K562 (cell line): ENCODE results near the gene DENND1A. TPM values are rescaled to one million over a fixed set of nuclear protein-coding genes. Genes with fewer than 3 reads are reported as not detected.

ENCODE experiments used
- ATAC-seq: fragments of 200-7000 bp; cut with Tn5 transposase; 3 replicates; pipeline ENCODE4 v1.9.1; 2020; ENCODE audit warnings: moderate library complexity
- BruUV-seq: library from RNA; stranded (reverse); fragments of 400-500 nt; replicated peaks from 2 replicates; lab custom pipeline; 2021; lab: Mats Ljungman, UMichigan
- CTCF ChIA-PET: fragments of 300-600 bp; formaldehyde crosslinking; extraction: SDS; loops from one replicate; lab custom pipeline; 2021; ENCODE audit warnings: low intra/inter-chr PET ratio; lab: Yijun Ruan, JAX
- POLR2A ChIA-PET: fragments of 300-600, 350-650 bp; sonication (Branson Sonifier 250); formaldehyde crosslinking; extraction: SDS; loops from one replicate; lab custom pipeline; 2021; ENCODE audit warnings: antibody characterized with exemption, inconsistent platforms; lab: Yijun Ruan, JAX
- DNase-seq, 4 experiments: peaks; one replicate each; pipeline versions ENCODE4 v3.0.0 to v3.0.0-alpha.2; 2011 to 2018; ENCODE audit warnings: low spot score in 3 of 4, mixed read lengths in 3 of 4; ENCODE audit errors: extremely low read depth in 1 of 4
- FAIRE-seq: peaks from 2 replicates; lab custom pipeline; 2011; peaks lifted over from hg19 to GRCh38; lab: Jason Lieb, UNC
- H2AFZ ChIP-seq: 2 replicates; pipeline ENCODE4 v1.6.0; 2011; ENCODE audit warnings: low read depth, low read length, control low read depth, inconsistent platforms
- H3K27ac ChIP-seq: fragments of 200-600 bp; 3 replicates; pipeline ENCODE4 v1.8.0; 2011; ENCODE audit warnings: low read depth, mild to moderate bottlenecking, control low read depth, inconsistent platforms, low read length, moderate library complexity, mixed read lengths; ENCODE audit errors: extremely low read depth
- H3K27me3 ChIP-seq, 2 experiments: fragments of 300-600 bp in 1 of 2; 2 replicates in 1 of 2; 3 replicates in 1 of 2; pipeline versions ENCODE4 v1.6.0 to v1.8.0; 2011; ENCODE audit warnings: inconsistent platforms in 2 of 2, low read length in 2 of 2, mild to moderate bottlenecking in 1 of 2, mixed read lengths in 1 of 2, moderate library complexity in 1 of 2; ENCODE audit not compliant: control insufficient read depth in 2 of 2, insufficient read depth in 2 of 2
- H3K36me3 ChIP-seq: fragments of 300-600 bp; 3 replicates; pipeline ENCODE4 v1.8.0; 2011; ENCODE audit warnings: mild to moderate bottlenecking, low read length, inconsistent platforms; ENCODE audit not compliant: control insufficient read depth, insufficient read depth
- H3K4me1 ChIP-seq, 2 experiments: fragments of 200-600 bp in 1 of 2; replicated peaks in 1 of 2; 2 replicates in 1 of 2; 3 replicates in 1 of 2; pipeline versions ENCODE4 v1.5.1 to v1.8.0; 2011; ENCODE audit warnings: inconsistent platforms in 2 of 2, low read length in 2 of 2, mild to moderate bottlenecking in 1 of 2, mixed read lengths in 1 of 2, moderate library complexity in 1 of 2; ENCODE audit not compliant: control insufficient read depth in 2 of 2, insufficient read depth in 2 of 2
- H3K4me2 ChIP-seq: 2 replicates; pipeline ENCODE4 v1.6.1; 2011; ENCODE audit warnings: low read length, control low read depth, inconsistent platforms, mixed read lengths; ENCODE audit not compliant: insufficient read depth
- H3K4me3 ChIP-seq: fragments of 200-600 bp; sonication (generic), shearing (Covaris generic); 2 replicates; pipeline ENCODE4 v1.5.1; 2016; ENCODE audit warnings: control low read depth, inconsistent platforms
- H3K79me2 ChIP-seq: fragments of 200-600 bp; 3 replicates; pipeline ENCODE4 v1.8.0; 2011; ENCODE audit warnings: low read length, inconsistent platforms; ENCODE audit not compliant: control insufficient read depth, insufficient read depth
- H3K9ac ChIP-seq, 2 experiments: 2 replicates each; pipeline versions ENCODE4 v1.6.0 to v1.6.1; 2011; ENCODE audit warnings: low read depth in 2 of 2, low read length in 2 of 2, control low read depth in 1 of 2, inconsistent platforms in 1 of 2, mild to moderate bottlenecking in 1 of 2, mixed read lengths in 1 of 2; ENCODE audit not compliant: insufficient read depth in 1 of 2
- H3K9me1 ChIP-seq: one replicate; pipeline ENCODE4 v1.6.0; 2011; ENCODE audit warnings: inconsistent platforms, mild to moderate bottlenecking, low read length, moderate library complexity; ENCODE audit not compliant: control insufficient read depth, insufficient read depth
- H3K9me3 ChIP-seq: replicated peaks from 2 replicates; pipeline ENCODE4 v1.5.1; 2011; ENCODE audit warnings: low read depth, low read length, inconsistent platforms; ENCODE audit not compliant: control insufficient read depth, insufficient read depth
- H4K20me1 ChIP-seq: replicated peaks from 2 replicates; pipeline ENCODE4 v1.6.1; 2011; ENCODE audit warnings: low read length, inconsistent platforms, mixed read lengths; ENCODE audit not compliant: control insufficient read depth, insufficient read depth
- CEBPB ChIP-seq: fragments of 450-650 bp; IDR thresholded peaks from 2 replicates; pipeline ENCODE4 v1.6.1; 2016; ENCODE audit warnings: missing genetic modification characterization, missing compliant biosample characterization
- MCM2 ChIP-seq: fragments of 450-650 bp; IDR thresholded peaks from 2 replicates; pipeline ENCODE4 v1.6.1; 2017; ENCODE audit warnings: low read depth, mild to moderate bottlenecking
- MTA3 ChIP-seq: fragments of 450-650 bp; formaldehyde crosslinking; IDR thresholded peaks from 2 replicates; pipeline ENCODE4 v1.6.1; 2017; ENCODE audit warnings: mild to moderate bottlenecking, borderline replicate concordance
- SNAPC5 ChIP-seq: fragments of 250-450 bp; sonication (Bioruptor Pico); IDR thresholded peaks from 2 replicates; pipeline ENCODE4 v1.8.0; 2021; ENCODE audit warnings: moderate library complexity, mild to moderate bottlenecking, inconsistent platforms
- SP1 ChIP-seq: sonication (generic); formaldehyde crosslinking; IDR thresholded peaks from 2 replicates; pipeline ENCODE4 v1.8.1; 2022; ENCODE audit warnings: mild to moderate bottlenecking, missing genetic modification reagents
- U2AF1 ChIP-seq: fragments of 200-400 bp; formaldehyde crosslinking; optimal IDR thresholded peaks from 2 replicates; pipeline ENCODE3; 2017; ENCODE audit warnings: mild to moderate bottlenecking, low read depth, low read length, moderate library complexity
- ZNF445 ChIP-seq: fragments of 250-450 bp; sonication (Bioruptor Pico); IDR thresholded peaks from 2 replicates; pipeline ENCODE4 v1.4.0; 2020; ENCODE audit warnings: low read depth, mild to moderate bottlenecking, moderate library complexity
- ZNF584 ChIP-seq: fragments of 200-800 bp; sonication (Bioruptor generic); IDR thresholded peaks from 2 replicates; pipeline ENCODE4 v1.6.1; 2016; ENCODE audit warnings: low read depth, mild to moderate bottlenecking, missing genetic modification characterization, missing compliant biosample characterization
- WGBS: fragments of 100-300 bp; shearing (Covaris generic); methylation state at CpG from one replicate; pipeline ENCODE4 v1.1.6; 2016; ENCODE audit warnings: low coverage, mixed read lengths; ENCODE audit not compliant: insufficient coverage; ENCODE audit errors: missing lambda C conversion rate; 5-methylcytosine and 5-hydroxymethylcytosine counted together
- in situ Hi-C: fragments of 300-500 bp; cut with MboI; formaldehyde crosslinking; loops from 4 replicates; pipeline ENCODE4 v1.15.0; 2018; ENCODE audit warnings: inconsistent platforms, mixed read lengths
- intact Hi-C: fragments of 100-400 bp; cut with micrococcal nuclease; formaldehyde crosslinking; loops from 2 replicates; pipeline ENCODE4 v1.14.2; 2022
- polyA plus RNA-seq, 8 experiments: library from polyadenylated mRNA; depleted of rRNA in 4 of 8; stranded (reverse) in 5 of 8; unstranded in 3 of 8; fragments of >200 nt; fragmentation: Nextera tagmentation in 2 of 8; fragmentation: Illumina TruSeq in 1 of 8; extraction: Ambion mirVana in 2 of 8; extraction: Trizol in 1 of 8; gene quantifications; 2 replicates each; pipeline versions ENCODE4 v1.2.1 to v1.2.3, GENCODE V29; 2011 to 2014; ENCODE audit warnings: inconsistent platforms in 1 of 8, missing spikeins in 1 of 8
- total RNA-seq, 7 experiments: library from RNA; depleted of rRNA in 6 of 7; stranded (reverse); fragments of >200 nt in 6 of 7; fragmentation: Illumina TruSeq in 2 of 7; extraction: Trizol in 2 of 7; gene quantifications; 2 replicates each; pipeline versions ENCODE4 v1.2.1 to v1.2.3, GENCODE V29; 2011 to 2021; ENCODE audit warnings: low replicate concordance in 1 of 7

DENND1A gene
- total and polyA plus RNA-seq, 9 of the 15 experiments (the other 6 are each of a cell fraction or from before 2014, with no cell fraction given): 7.6 to 29.5 (median 15.7) TPM

DNA sequence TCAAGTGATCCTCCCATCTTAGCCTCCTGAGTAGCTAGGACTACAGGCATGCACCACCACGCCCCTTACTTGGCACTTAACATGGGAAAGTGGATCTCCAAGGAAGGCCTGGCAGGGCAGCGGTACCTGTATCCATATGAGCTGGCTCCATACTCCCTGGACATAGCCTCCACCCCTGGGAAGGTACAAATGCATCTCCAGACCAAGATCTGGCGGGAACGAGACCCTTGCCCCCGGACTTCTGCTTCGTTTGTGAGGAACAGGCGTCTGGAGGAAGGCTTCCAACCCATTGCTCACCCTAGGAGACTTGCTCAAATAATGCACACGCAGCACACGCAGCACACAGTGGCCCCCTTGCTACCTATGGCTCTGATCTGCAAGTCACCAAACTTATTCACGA is 518.7 kb downstream of the DENND1A start (continued):
- no peak for TF ChIP-seq CEBPB (tag)
- TF ChIP-seq SNAPC5 (CRISPR knock-in tag): no peak
- TF ChIP-seq, all 486 proteins: peak for 0

- 47% methylated on average over 10 of the region's 12 CpGs for WGBS
- no peaks in the 10 kb centered on the region for H3K9me3 ChIP-seq
- ChIA-PET CTCF (no interaction called here), POLR2A (interaction anchor here (0.7 to 1.0 kb wide), 2 partner anchors 16 to 153 kb away, joined by 3 to 4 read pairs; no protein-coding TSS in a partner anchor)
- H3K4me2 ChIP-seq: no peak overlapping the region
- H3K27ac ChIP-seq: no peak overlapping the region
- no peak for TF ChIP-seq MCM2
- TF ChIP-seq U2AF1: no peak
- no peak for TF ChIP-seq SP1 (CRISPR knock-in tag)
- no peak for TF ChIP-seq ZNF584 (CRISPR knock-in tag)
- no peak for TF ChIP-seq MTA3
- no peak for TF ChIP-seq ZNF445
- DNase-seq (no peak), ATAC-seq (no peak), FAIRE-seq (no peak)
- in situ Hi-C loops (no loop called here), intact Hi-C loops (no loop called here)
- H3K36me3 ChIP-seq: no peaks in the 10 kb centered on the region
- H2AFZ ChIP-seq: no peak overlapping the region
- no peaks in the 10 kb centered on the region for H3K27me3 ChIP-seq
- no peaks in the 10 kb centered on the region for H3K9me1 ChIP-seq
- no peaks in the 10 kb centered on the region for H3K79me2 ChIP-seq
- H4K20me1 ChIP-seq: 0 out of 2 replicates have a peak, but pooled peaks cover 3% of the 10 kb centered on the region
- no TSS peak for BruUV-seq
- H3K4me3 ChIP-seq: no peak overlapping the region
- H3K4me1 ChIP-seq: peaks cover 15 to 17% of the 10 kb centered on the region in 2 experiments
- H3K9ac ChIP-seq: no peak overlapping the region
These were observed 519.5 kb downstream of the DENND1A start for GRCh38 chr9:123410281-123410910.
